WERI-Rb-1 (cell line): Measurements from ENCODE around the gene MNAT1.

Experiments
- DNase-seq: peaks from one replicate; pipeline ENCODE4 v3.0.0-alpha.2; 2020
- H3K27ac ChIP-seq: fragments of 250-450 bp; sonication (Bioruptor Pico); 2 replicates; pipeline ENCODE4 v1.5.1; 2020; ENCODE audit warnings: mild to moderate bottlenecking, moderate library complexity
- H3K27me3 ChIP-seq: fragments of 250-450 bp; sonication (Bioruptor Pico); 2 replicates; pipeline ENCODE4 v1.5.1; 2021; ENCODE audit warnings: mild to moderate bottlenecking, low read depth, moderate library complexity; ENCODE audit not compliant: insufficient read depth, severe bottlenecking
- H3K36me3 ChIP-seq: fragments of 250-450 bp; sonication (Bioruptor Pico); 2 replicates; pipeline ENCODE4 v1.5.1; 2020; ENCODE audit warnings: mild to moderate bottlenecking, moderate library complexity
- H3K4me3 ChIP-seq: 2 replicates; pipeline ENCODE4 v1.5.1; 2011; ENCODE audit warnings: low read depth, mild to moderate bottlenecking, control low read depth, low read length
- H3K9me3 ChIP-seq: fragments of 250-450 bp; sonication (Bioruptor Pico); 2 replicates; pipeline ENCODE4 v1.5.1; 2021; ENCODE audit warnings: mild to moderate bottlenecking, moderate library complexity; ENCODE audit not compliant: severe bottlenecking
- CTCF ChIP-seq: IDR thresholded peaks from 2 replicates; pipeline ENCODE4 v1.5.1; 2011; ENCODE audit warnings: low read depth, mild to moderate bottlenecking, control low read depth, inconsistent platforms, low read length

Gene MNAT1

GRCh38 chr14:60753264-60754119 lies 18.9 kb downstream of the MNAT1 start:
- H3K36me3 ChIP-seq = no peaks in the 10 kb centered on the region
- H3K9me3 ChIP-seq = no peaks in the 10 kb centered on the region
- DNase-seq = no peak
- H3K27me3 ChIP-seq = no peaks in the 10 kb centered on the region
- H3K4me3 ChIP-seq = no peak overlapping the region
- no peak for TF ChIP-seq CTCF
- H3K27ac ChIP-seq = no peak overlapping the region

GRCh38 chr14:60756847-60757246 lies 22.3 kb downstream of the MNAT1 start:
- Histone ChIP-seq H3K4me3 (no peak overlapping the region), H3K27ac (no peak overlapping the region), H3K36me3 (no peaks in the 10 kb centered on the region), H3K27me3 (no peaks in the 10 kb centered on the region), H3K9me3 (no peaks in the 10 kb centered on the region)
- TF ChIP-seq CTCF = no peak
- no peak for DNase-seq

GRCh38 chr14:60757567-60758002 lies 23.0 kb downstream of the MNAT1 start:
- H3K27me3 ChIP-seq = no peaks in the 10 kb centered on the region
- DNase-seq = no peak

GRCh38 chr14:60758885-60759284 lies 24.3 kb downstream of the MNAT1 start:
- H3K4me3 ChIP-seq = no peak overlapping the region
- no peaks in the 10 kb centered on the region for H3K9me3 ChIP-seq
- no peaks in the 10 kb centered on the region for H3K36me3 ChIP-seq
- TF ChIP-seq CTCF = no peak
- no peak overlapping the region for H3K27ac ChIP-seq
- no peaks in the 10 kb centered on the region for H3K27me3 ChIP-seq
- DNase-seq = no peak

More at GRCh38 chr14:60757567-60758002, 23.0 kb downstream of the MNAT1 start:
- H3K36me3 ChIP-seq = no peaks in the 10 kb centered on the region
- TF ChIP-seq CTCF = no peak
- no peaks in the 10 kb centered on the region for H3K9me3 ChIP-seq
- H3K27ac ChIP-seq = no peak overlapping the region
- H3K4me3 ChIP-seq = no peak overlapping the region

- Histone ChIP-seq H3K27me3 (no peaks in the 10 kb centered on the region), H3K9me3 (no peaks in the 10 kb centered on the region), H3K27ac (no peak overlapping the region), H3K4me3 (no peak overlapping the region), H3K36me3 (no peaks in the 10 kb centered on the region)
- TF ChIP-seq CTCF = no peak
- no peak for DNase-seq
Observed at GRCh38 chr14:60760209-60760608, 25.6 kb downstream of the MNAT1 start.
